ENCODE data around the gene PROCA1. TPM values are rescaled to one million over a fixed set of nuclear protein-coding genes. Genes with fewer than 3 reads are reported as not detected.

Gene PROCA1
- total RNA-seq, 2 donors from 2014 or later = 1.9 to 9.4 TPM

GRCh38 chr17:28686296-28686695 is 25.4 kb downstream of the PROCA1 start:
- Histone ChIP-seq H3K4me1 (replicated peaks) (no peaks in the 10 kb centered on the region), H3K4me3 (no peak overlapping the region), H3K27ac (no peak overlapping the region), H3K36me3 (peaks cover 44 to 69% of the 10 kb centered on the region in 2 donors), H3K9me3 (no peaks in the 10 kb centered on the region), H3K27me3 (replicated peaks; ENCODE audit: insufficient read depth) (no peaks in the 10 kb centered on the region)
- WGBS = 85% methylated on average over 4 of the region's 4 CpGs
- TF ChIP-seq POLR2AphosphoS5 (IDR thresholded peaks at IDR 0.05) = no peak
- no peak for TF ChIP-seq CTCF (IDR thresholded peaks at IDR 0.05)
- no peak for TF ChIP-seq POLR2A (IDR thresholded peaks at IDR 0.05)
- intact Hi-C loops (cut with DNase I) = loop anchor here (10.0 kb wide), 1 partner anchor 59 kb away; the partner anchor contains the start of gene TRAF4
- DNase-seq (ENCODE audit: low spot score) = no peak

DNA sequence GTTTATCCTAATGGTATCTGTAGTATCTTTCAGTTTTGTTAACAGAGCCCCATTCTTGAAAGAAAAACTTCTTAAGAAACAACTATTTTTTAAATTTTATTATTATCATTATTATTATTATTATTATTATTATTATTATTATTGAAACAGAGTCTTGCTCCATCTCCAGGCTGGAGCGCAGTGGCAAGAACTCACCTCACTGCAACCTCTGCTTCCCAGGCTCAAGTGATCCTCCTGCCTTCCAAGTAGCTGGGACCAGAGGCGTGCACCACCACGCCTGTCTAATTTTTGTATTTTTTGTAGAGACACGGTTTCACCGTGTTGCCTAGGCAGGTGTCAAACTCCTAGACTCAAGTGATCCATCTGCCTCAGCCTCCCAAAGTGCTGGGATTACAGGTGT is 26.3 kb downstream of the PROCA1 start:
- no peak for TF ChIP-seq POLR2A (IDR thresholded peaks at IDR 0.05)
- intact Hi-C loops (cut with DNase I) = loop anchor here (10.0 kb wide), 1 partner anchor 59 kb away; the partner anchor contains the start of gene TRAF4
- H3K27ac ChIP-seq = no peak overlapping the region
- H3K36me3 ChIP-seq = peaks cover 36 to 72% of the 10 kb centered on the region in 2 donors
- no peak for DNase-seq (ENCODE audit: low spot score)
- no peaks in the 10 kb centered on the region for H3K27me3 ChIP-seq (replicated peaks; ENCODE audit: insufficient read depth)
- H3K4me1 ChIP-seq (replicated peaks) = no peaks in the 10 kb centered on the region
- WGBS = 75% methylated on average over 5 of the region's 5 CpGs
- H3K4me3 ChIP-seq = no peak overlapping the region
- no peaks in the 10 kb centered on the region for H3K9me3 ChIP-seq

DNA sequence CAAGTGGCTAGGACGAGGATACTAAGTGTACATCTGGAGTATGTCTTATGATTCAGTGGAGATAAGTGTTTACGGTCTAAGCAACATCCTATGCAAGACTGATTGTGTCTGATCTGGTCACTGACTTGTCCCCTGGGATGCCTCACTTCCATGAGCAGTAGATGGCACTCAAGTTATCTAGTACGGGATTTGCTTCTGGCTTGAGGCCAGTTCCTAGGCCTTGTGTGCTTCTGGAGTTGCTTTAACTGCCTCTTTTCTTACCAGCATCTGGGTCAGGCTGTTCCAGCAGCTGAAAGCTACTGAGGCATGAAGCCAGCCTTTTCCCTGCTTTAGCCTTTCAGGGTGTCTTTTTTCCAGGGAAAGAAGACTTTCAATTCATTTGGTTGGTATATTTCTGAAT is 26.7 kb downstream of the PROCA1 start:
- DNase-seq (ENCODE audit: low spot score) = peak; percentile 66
- H3K4me3 ChIP-seq = no peak overlapping the region
- TF ChIP-seq POLR2A (IDR thresholded peaks at IDR 0.05) = no peak
- TF ChIP-seq CTCF (IDR thresholded peaks at IDR 0.05) = peak in 3 of 4 experiments; percentile 18 to 38 (median 23)
- peak; percentile 85 for TF ChIP-seq POLR2AphosphoS5 (IDR thresholded peaks at IDR 0.05)
- no peak overlapping the region for H3K27ac ChIP-seq
- intact Hi-C loops (cut with DNase I) = loop anchor here (10.0 kb wide), 1 partner anchor 60 kb away; the partner anchor contains the start of gene TRAF4
- H3K36me3 ChIP-seq = peaks cover 32 to 68% of the 10 kb centered on the region in 2 donors
- no peaks in the 10 kb centered on the region for H3K9me3 ChIP-seq
- 29% methylated on average over 3 of the region's 3 CpGs for WGBS
- H3K4me1 ChIP-seq (replicated peaks) = no peaks in the 10 kb centered on the region
- H3K27me3 ChIP-seq (replicated peaks; ENCODE audit: insufficient read depth) = no peaks in the 10 kb centered on the region

GRCh38 chr17:28682655-28683054 is 29.0 kb downstream of the PROCA1 start:
- peaks cover 34 to 72% of the 10 kb centered on the region in 2 donors for H3K36me3 ChIP-seq
- H3K27ac ChIP-seq = no peak overlapping the region
- H3K4me1 ChIP-seq (replicated peaks) = no peaks in the 10 kb centered on the region
- no peaks in the 10 kb centered on the region for H3K27me3 ChIP-seq (replicated peaks; ENCODE audit: insufficient read depth)
- no peaks in the 10 kb centered on the region for H3K9me3 ChIP-seq
- DNase-seq (ENCODE audit: low spot score) = no peak
- H3K4me3 ChIP-seq = no peak overlapping the region
- WGBS = 92% methylated on average over 11 of the region's 11 CpGs
- TF ChIP-seq POLR2A (IDR thresholded peaks at IDR 0.05) = no peak
- no peak for TF ChIP-seq POLR2AphosphoS5 (IDR thresholded peaks at IDR 0.05)
- no peak for TF ChIP-seq CTCF (IDR thresholded peaks at IDR 0.05)
- intact Hi-C loops (cut with DNase I) = loop anchor here (10.0 kb wide), 1 partner anchor 62 kb away; the partner anchor contains the start of gene TRAF4

DNA sequence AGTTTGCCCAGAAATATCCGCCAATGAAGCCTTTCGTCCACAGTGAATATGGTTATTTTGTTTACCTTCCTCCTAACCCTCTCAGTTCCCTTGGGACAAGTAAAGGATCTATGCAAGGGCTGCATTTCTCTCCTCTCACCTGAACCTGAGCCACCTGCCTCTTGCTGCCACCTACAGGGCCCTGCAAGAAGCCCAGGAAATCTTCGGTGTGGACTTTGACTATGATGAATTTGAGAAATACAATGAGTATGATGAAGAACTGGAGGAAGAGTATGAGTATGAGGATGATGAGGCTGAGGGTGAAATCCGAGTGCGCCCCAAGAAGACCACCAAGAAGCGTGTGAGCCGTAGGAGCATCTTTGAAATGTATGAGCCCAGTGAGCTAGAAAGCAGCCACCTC is 35.7 kb downstream of the PROCA1 start:
- H3K27me3 ChIP-seq (replicated peaks; ENCODE audit: insufficient read depth) = no peaks in the 10 kb centered on the region
- H3K9me3 ChIP-seq = no peaks in the 10 kb centered on the region
- no peak overlapping the region for H3K4me3 ChIP-seq
- TF ChIP-seq POLR2A (IDR thresholded peaks at IDR 0.05) = no peak
- no peak for TF ChIP-seq CTCF (IDR thresholded peaks at IDR 0.05)
- no peak for TF ChIP-seq POLR2AphosphoS5 (IDR thresholded peaks at IDR 0.05)
- peaks cover 47 to 79% of the 10 kb centered on the region in 2 donors for H3K36me3 ChIP-seq
- DNase-seq (ENCODE audit: low spot score) = no peak
- WGBS = 79% methylated on average over 7 of the region's 7 CpGs
- no peak overlapping the region for H3K27ac ChIP-seq
- no peaks in the 10 kb centered on the region for H3K4me1 ChIP-seq (replicated peaks)
- intact Hi-C loops (cut with DNase I) = no loop called here

All from prostate gland (tissue), 2 donors.